Measurements from ENCODE around the gene CEP164.
A peak's percentile ranks its signal among the peaks of the same experiment; 100 is the strongest.

The CEP164 gene

GRCh38 chr11:117287668-117288067 lies 40.0 kb upstream of the CEP164 start:
- no peaks in the 10 kb centered on the region for H3K27me3 ChIP-seq (ENCODE audit: control insufficient read depth in 1 of 2, insufficient read depth in 1 of 2, low read length in 2 of 2)
- WGBS, result 62% methylated on average over 1 of the region's 3 CpGs
- H3K36me3 ChIP-seq (ENCODE audit: control insufficient read depth in 1 of 2, insufficient read depth in 2 of 2, low read depth in 1 of 2, low read length in 2 of 2), result peaks cover 46 to 96% of the 10 kb centered on the region in 2 experiments
- H4K8ac ChIP-seq (ENCODE audit: low read length), result no peak overlapping the region
- no peak overlapping the region for H2BK5ac ChIP-seq (ENCODE audit: low read depth, low read length, poor library complexity, severe bottlenecking)
- DNase-seq, result peak; percentile 9
- no peak overlapping the region for H2AK5ac ChIP-seq (ENCODE audit: low read length, severe bottlenecking)
- H3K23ac ChIP-seq (ENCODE audit: low read length in 2 of 2), result no peak overlapping the region
- no peak overlapping the region for H3K27ac ChIP-seq (ENCODE audit: low read length, poor library complexity, severe bottlenecking)
- H3K4ac ChIP-seq (ENCODE audit: low read depth in 1 of 2, low read length in 2 of 2), result no peak overlapping the region
- peaks cover 1% of the 10 kb centered on the region for H3K79me1 ChIP-seq (replicated peaks; ENCODE audit: low read length, poor library complexity, severe bottlenecking)
- no peak overlapping the region for H3K9ac ChIP-seq (ENCODE audit: low read length)
- no peak overlapping the region for H2AFZ ChIP-seq (ENCODE audit: low read depth, low read length)
- H4K91ac ChIP-seq (ENCODE audit: low read length), result no peak overlapping the region
- no peaks in the 10 kb centered on the region for H3K4me1 ChIP-seq (ENCODE audit: control insufficient read depth, insufficient read depth, low read depth, low read length)
- no peaks in the 10 kb centered on the region for H3K9me3 ChIP-seq (ENCODE audit: control insufficient read depth, low read length)
- H2BK120ac ChIP-seq (ENCODE audit: low read depth, low read length), result no peak overlapping the region
- H3K4me2 ChIP-seq (ENCODE audit: low read length, poor library complexity, severe bottlenecking), result no peak overlapping the region
- H3K18ac ChIP-seq (ENCODE audit: low read depth in 1 of 2, low read length in 2 of 2), result no peak overlapping the region
- H2BK12ac ChIP-seq (ENCODE audit: low read length in 2 of 2), result no peak overlapping the region
- no peak overlapping the region for H3K14ac ChIP-seq (ENCODE audit: low read length in 2 of 2)
- no peak overlapping the region for H2BK15ac ChIP-seq (ENCODE audit: low read depth, poor library complexity, severe bottlenecking)
- H3K4me3 ChIP-seq (ENCODE audit: insufficient read depth in 1 of 2, low read depth in 1 of 2, low read length in 2 of 2), result no peak overlapping the region

- no peak overlapping the region for H2BK120ac ChIP-seq (ENCODE audit: low read depth, low read length)
- no peak overlapping the region for H3K4me2 ChIP-seq (ENCODE audit: low read length, poor library complexity, severe bottlenecking)
- H3K9ac ChIP-seq (ENCODE audit: low read length), result no peak overlapping the region
- H3K9me3 ChIP-seq (ENCODE audit: control insufficient read depth, low read length), result no peaks in the 10 kb centered on the region
- H2AFZ ChIP-seq (ENCODE audit: low read depth, low read length), result no peak overlapping the region
- WGBS, result 100% methylated on average over 1 of the region's 1 CpG
- H2AK5ac ChIP-seq (ENCODE audit: low read length, severe bottlenecking), result no peak overlapping the region
- H3K4me1 ChIP-seq (ENCODE audit: control insufficient read depth, insufficient read depth, low read depth, low read length), result no peaks in the 10 kb centered on the region
- no peak overlapping the region for H3K4ac ChIP-seq (ENCODE audit: low read depth in 1 of 2, low read length in 2 of 2)
- no peak overlapping the region for H2BK15ac ChIP-seq (ENCODE audit: low read depth, poor library complexity, severe bottlenecking)
- no peak overlapping the region for H4K8ac ChIP-seq (ENCODE audit: low read length)
- H3K4me3 ChIP-seq (ENCODE audit: insufficient read depth in 1 of 2, low read depth in 1 of 2, low read length in 2 of 2), result no peak overlapping the region
- no peak for DNase-seq
- H3K14ac ChIP-seq (ENCODE audit: low read length in 2 of 2), result no peak overlapping the region
- H4K91ac ChIP-seq (ENCODE audit: low read length), result no peak overlapping the region
- no peak overlapping the region for H3K23ac ChIP-seq (ENCODE audit: low read length in 2 of 2)
- no peak overlapping the region for H3K18ac ChIP-seq (ENCODE audit: low read depth in 1 of 2, low read length in 2 of 2)
- H2BK5ac ChIP-seq (ENCODE audit: low read depth, low read length, poor library complexity, severe bottlenecking), result no peak overlapping the region
- peaks cover 1% of the 10 kb centered on the region for H3K79me1 ChIP-seq (replicated peaks; ENCODE audit: low read length, poor library complexity, severe bottlenecking)
- H3K27ac ChIP-seq (ENCODE audit: low read length, poor library complexity, severe bottlenecking), result no peak overlapping the region
- no peaks in the 10 kb centered on the region for H3K27me3 ChIP-seq (ENCODE audit: control insufficient read depth in 1 of 2, insufficient read depth in 1 of 2, low read length in 2 of 2)
- no peak overlapping the region for H2BK12ac ChIP-seq (ENCODE audit: low read length in 2 of 2)
- peaks cover 49 to 96% of the 10 kb centered on the region in 2 experiments for H3K36me3 ChIP-seq (ENCODE audit: control insufficient read depth in 1 of 2, insufficient read depth in 2 of 2, low read depth in 1 of 2, low read length in 2 of 2)
Observed at GRCh38 chr11:117289795-117290194, 37.9 kb upstream of the CEP164 start.

- Histone ChIP-seq H2BK15ac (ENCODE audit: low read depth, poor library complexity, severe bottlenecking) (no peak within 1 kb of the TSS), H3K27me3 (ENCODE audit: control insufficient read depth in 1 of 2, insufficient read depth in 1 of 2, low read length in 2 of 2) (no peaks in the 10 kb centered on the region), H2BK5ac (ENCODE audit: low read depth, low read length, poor library complexity, severe bottlenecking) (no peak within 1 kb of the TSS), H3K4ac (ENCODE audit: low read depth in 1 of 2, low read length in 2 of 2) (no peak within 1 kb of the TSS), H3K79me1 (replicated peaks; ENCODE audit: low read length, poor library complexity, severe bottlenecking) (peaks cover 1% of the 10 kb centered on the region), H3K36me3 (ENCODE audit: control insufficient read depth in 1 of 2, insufficient read depth in 2 of 2, low read depth in 1 of 2, low read length in 2 of 2) (peaks cover 56 to 96% of the 10 kb centered on the region in 2 experiments), H3K4me2 (ENCODE audit: low read length, poor library complexity, severe bottlenecking) (no peak within 1 kb of the TSS), H3K18ac (ENCODE audit: low read depth in 1 of 2, low read length in 2 of 2) (no peak within 1 kb of the TSS), H3K27ac (ENCODE audit: low read length, poor library complexity, severe bottlenecking) (no peak within 1 kb of the TSS), H2BK120ac (ENCODE audit: low read depth, low read length) (no peak within 1 kb of the TSS), H3K4me1 (ENCODE audit: control insufficient read depth, insufficient read depth, low read depth, low read length) (no peaks in the 10 kb centered on the region), H4K91ac (ENCODE audit: low read length) (no peak within 1 kb of the TSS), H2AK5ac (ENCODE audit: low read length, severe bottlenecking) (no peak within 1 kb of the TSS), H2AFZ (ENCODE audit: low read depth, low read length) (no peak within 1 kb of the TSS), H3K9me3 (ENCODE audit: control insufficient read depth, low read length) (no peaks in the 10 kb centered on the region), H3K14ac (ENCODE audit: low read length in 2 of 2) (no peak within 1 kb of the TSS), H4K8ac (ENCODE audit: low read length) (no peak within 1 kb of the TSS), H3K4me3 (ENCODE audit: insufficient read depth in 1 of 2, low read depth in 1 of 2, low read length in 2 of 2) (no peak within 1 kb of the TSS), H3K9ac (ENCODE audit: low read length) (no peak within 1 kb of the TSS), H2BK12ac (ENCODE audit: low read length in 2 of 2) (no peak within 1 kb of the TSS), H3K23ac (ENCODE audit: low read length in 2 of 2) (no peak within 1 kb of the TSS)
- 98% methylated on average over 6 of the region's 8 CpGs for WGBS
- DNase-seq, result no peak
Observed at GRCh38 chr11:117290809-117291396, 36.8 kb upstream of the CEP164 start, which contains the start of gene BACE1-AS. Gene BACE1-AS (plus strand): TSS chr11:117291346.

GRCh38 chr11:117292616-117293015 lies 35.0 kb upstream of the CEP164 start:
- Histone ChIP-seq H3K23ac (ENCODE audit: low read length in 2 of 2) (no peak overlapping the region), H2BK15ac (ENCODE audit: low read depth, poor library complexity, severe bottlenecking) (no peak overlapping the region), H2AFZ (ENCODE audit: low read depth, low read length) (no peak overlapping the region), H3K4me3 (ENCODE audit: insufficient read depth in 1 of 2, low read depth in 1 of 2, low read length in 2 of 2) (no peak overlapping the region), H4K8ac (ENCODE audit: low read length) (no peak overlapping the region), H3K27me3 (ENCODE audit: control insufficient read depth in 1 of 2, insufficient read depth in 1 of 2, low read length in 2 of 2) (no peaks in the 10 kb centered on the region), H3K4me2 (ENCODE audit: low read length, poor library complexity, severe bottlenecking) (no peak overlapping the region), H3K9ac (ENCODE audit: low read length) (no peak overlapping the region), H3K36me3 (ENCODE audit: control insufficient read depth in 1 of 2, insufficient read depth in 2 of 2, low read depth in 1 of 2, low read length in 2 of 2) (peaks cover 56 to 85% of the 10 kb centered on the region in 2 experiments), H3K4ac (ENCODE audit: low read depth in 1 of 2, low read length in 2 of 2) (no peak overlapping the region), H3K18ac (ENCODE audit: low read depth in 1 of 2, low read length in 2 of 2) (no peak overlapping the region), H4K91ac (ENCODE audit: low read length) (no peak overlapping the region), H2AK5ac (ENCODE audit: low read length, severe bottlenecking) (no peak overlapping the region), H3K79me1 (replicated peaks; ENCODE audit: low read length, poor library complexity, severe bottlenecking) (peaks cover 4% of the 10 kb centered on the region), H3K14ac (ENCODE audit: low read length in 2 of 2) (no peak overlapping the region), H3K9me3 (ENCODE audit: control insufficient read depth, low read length) (no peaks in the 10 kb centered on the region), H3K4me1 (ENCODE audit: control insufficient read depth, insufficient read depth, low read depth, low read length) (no peaks in the 10 kb centered on the region), H2BK12ac (ENCODE audit: low read length in 2 of 2) (no peak overlapping the region), H3K27ac (ENCODE audit: low read length, poor library complexity, severe bottlenecking) (no peak overlapping the region), H2BK5ac (ENCODE audit: low read depth, low read length, poor library complexity, severe bottlenecking) (no peak overlapping the region), H2BK120ac (ENCODE audit: low read depth, low read length) (no peak overlapping the region)
- no peak for DNase-seq
- WGBS, result 96% methylated on average over 2 of the region's 2 CpGs

Measured in mesenchymal stem cell (in vitro differentiated cells and primary cell).